HepG2 (cell line): ENCODE measurements around the gene MSX2. TPM values are rescaled to one million over a fixed set of nuclear protein-coding genes. Genes with fewer than 3 reads are reported as not detected.

Experiments
- ATAC-seq: fragments of 200-7000 bp; cut with Tn5 transposase; 3 replicates; pipeline ENCODE4 v1.9.1; 2020; ENCODE audit warnings: mild to moderate bottlenecking, moderate library complexity
- BruUV-seq: library from RNA; stranded (reverse); fragments of 400-500 nt; replicated peaks from 2 replicates; lab custom pipeline; 2021; lab: Mats Ljungman, UMichigan
- CTCF ChIA-PET: fragments of 300-600 bp; formaldehyde crosslinking; extraction: SDS; loops from one replicate; lab custom pipeline; 2021; ENCODE audit warnings: low total read pairs, inconsistent platforms, low intra/inter-chr PET ratio; lab: Yijun Ruan, JAX
- POLR2A ChIA-PET: fragments of 350-600 bp; sonication (Branson Sonifier 250); formaldehyde crosslinking; loops from one replicate; lab custom pipeline; 2020; ENCODE audit warnings: antibody characterized with exemption, inconsistent platforms; lab: Yijun Ruan, JAX
- DNase-seq: peaks from one replicate; pipeline ENCODE4 v3.0.0-alpha.2; 2015; ENCODE audit warnings: low spot score
- FAIRE-seq: peaks from 3 replicates; lab custom pipeline; 2011; peaks lifted over from hg19 to GRCh38; lab: Jason Lieb, UNC
- H2AFZ ChIP-seq: one replicate; pipeline ENCODE4 v1.6.1; 2011; ENCODE audit warnings: low read length, inconsistent platforms
- H3K27ac ChIP-seq: fragments of 300-600 bp; 3 replicates; pipeline ENCODE4 v1.8.0; 2011; ENCODE audit warnings: mixed run types, mild to moderate bottlenecking, mixed read lengths, low read length, inconsistent platforms; ENCODE audit not compliant: insufficient read depth; ENCODE audit errors: extremely low read length
- H3K27me3 ChIP-seq, 2 experiments: fragments of 200-600 bp in 1 of 2; 2 replicates in 1 of 2; 3 replicates in 1 of 2; pipeline versions ENCODE4 v1.6.0 to v1.8.0; 2011; ENCODE audit warnings: low read length in 2 of 2, mild to moderate bottlenecking in 2 of 2, moderate library complexity in 2 of 2, inconsistent platforms in 1 of 2; ENCODE audit not compliant: insufficient read depth in 2 of 2, control insufficient read depth in 1 of 2
- H3K36me3 ChIP-seq, 2 experiments: fragments of 200-600 bp in 1 of 2; replicated peaks in 1 of 2; 2 replicates in 1 of 2; 3 replicates in 1 of 2; pipeline versions ENCODE4 v1.5.1 to v1.8.0; 2011; ENCODE audit warnings: low read length in 2 of 2, inconsistent platforms in 1 of 2; ENCODE audit not compliant: insufficient read depth in 2 of 2, control insufficient read depth in 1 of 2
- H3K4me1 ChIP-seq: 2 replicates; pipeline ENCODE4 v1.5.1; 2012; ENCODE audit warnings: low read length, inconsistent platforms; ENCODE audit not compliant: insufficient read depth
- H3K4me2 ChIP-seq: 2 replicates; pipeline ENCODE4 v1.6.0; 2011; ENCODE audit warnings: low read depth, low read length, inconsistent platforms
- H3K4me3 ChIP-seq, 3 experiments: fragments of 200-600 bp in 1 of 3; sonication (generic), shearing (Covaris generic) in 1 of 3; replicated peaks in 1 of 3; 2 replicates each; pipeline ENCODE4 v1.5.1; 2011 to 2016; ENCODE audit warnings: low read length in 3 of 3, inconsistent platforms in 2 of 3, low read depth in 2 of 3, mild to moderate bottlenecking in 2 of 3, control low read depth in 1 of 3, mixed read lengths in 1 of 3; ENCODE audit not compliant: insufficient read depth in 1 of 3
- H3K79me2 ChIP-seq: one replicate; pipeline ENCODE4 v1.6.1; 2011; ENCODE audit warnings: low read length, inconsistent platforms; ENCODE audit not compliant: insufficient read depth
- H3K9ac ChIP-seq: 2 replicates; pipeline ENCODE4 v1.6.0; 2011; ENCODE audit warnings: mild to moderate bottlenecking, low read depth, low read length, inconsistent platforms; ENCODE audit not compliant: insufficient read depth
- H3K9me3 ChIP-seq: 2 replicates; pipeline ENCODE4 v1.5.1; 2012; ENCODE audit warnings: mild to moderate bottlenecking, low read length
- H4K20me1 ChIP-seq: 2 replicates; pipeline ENCODE4 v1.6.0; 2011; ENCODE audit warnings: inconsistent platforms, mild to moderate bottlenecking, low read length, moderate library complexity; ENCODE audit not compliant: insufficient read depth
- AGO1 ChIP-seq: fragments of 200-400 bp; formaldehyde crosslinking; IDR thresholded peaks from 2 replicates; pipeline ENCODE4 v1.6.1; 2017; ENCODE audit warnings: mild to moderate bottlenecking, low read depth, low read length, moderate library complexity; ENCODE audit not compliant: poor library complexity, severe bottlenecking
- ATF5 ChIP-seq: sonication (generic); formaldehyde crosslinking; IDR thresholded peaks from 2 replicates; pipeline ENCODE4 v1.4.0; 2020; ENCODE audit warnings: mild to moderate bottlenecking, low read depth, missing genetic modification reagents
- CAMTA2 ChIP-seq: sonication (generic); formaldehyde crosslinking; IDR thresholded peaks from 2 replicates; pipeline ENCODE4 v1.4.0; 2020; ENCODE audit warnings: mild to moderate bottlenecking, missing genetic modification reagents, borderline replicate concordance
- ETV5 ChIP-seq: IDR thresholded peaks from 2 replicates; pipeline ENCODE4 v1.6.1; 2018; ENCODE audit warnings: missing biosample characterization, missing genetic modification reagents, inconsistent platforms, borderline replicate concordance
- FOXP4 ChIP-seq: sonication (generic); formaldehyde crosslinking; IDR thresholded peaks from 2 replicates; pipeline ENCODE4 v1.4.0; 2020; ENCODE audit warnings: missing genetic modification reagents
- HCFC1 ChIP-seq: fragments of 150-350 bp; IDR thresholded peaks from 2 replicates; pipeline ENCODE4 v1.6.1; 2014; ENCODE audit warnings: low read depth, low read length
- ISX ChIP-seq: sonication (generic); formaldehyde crosslinking; conservative IDR thresholded peaks from 2 replicates; pipeline ENCODE4 v1.5.0; 2020; ENCODE audit warnings: missing genetic modification reagents
- MATR3 ChIP-seq: sonication (generic); formaldehyde crosslinking; IDR thresholded peaks from 2 replicates; pipeline ENCODE4 v1.4.0; 2020; ENCODE audit warnings: missing genetic modification reagents
- NR2F2 ChIP-seq: IDR thresholded peaks from 2 replicates; pipeline ENCODE4 v1.6.1; 2012; ENCODE audit warnings: low read depth, inconsistent platforms, borderline replicate concordance
- RFX3 ChIP-seq: IDR thresholded peaks from 2 replicates; pipeline ENCODE4 v1.6.1; 2016; ENCODE audit warnings: missing biosample characterization, missing genetic modification reagents
- RFX5 ChIP-seq: IDR thresholded peaks from 2 replicates; pipeline ENCODE4 v1.6.1; 2011; ENCODE audit warnings: low read depth, low read length, improper control_type of control experiment
- SMAD3 ChIP-seq: sonication (generic); formaldehyde crosslinking; IDR thresholded peaks from 2 replicates; pipeline ENCODE4 v1.4.0; 2020; ENCODE audit warnings: missing genetic modification reagents
- SNAI1 ChIP-seq: sonication (generic); formaldehyde crosslinking; IDR thresholded peaks from 2 replicates; pipeline ENCODE4 v1.5.0; 2020; ENCODE audit warnings: mild to moderate bottlenecking, missing genetic modification reagents, borderline replicate concordance
- SRSF1 ChIP-seq: fragments of 200-400 bp; formaldehyde crosslinking; optimal IDR thresholded peaks from 2 replicates; pipeline ENCODE3; 2017; ENCODE audit warnings: mild to moderate bottlenecking, low read depth, low read length, moderate library complexity
- TBP ChIP-seq: sonication (generic); formaldehyde crosslinking; IDR thresholded peaks from 2 replicates; pipeline ENCODE4 v1.5.0; 2020; ENCODE audit warnings: missing genetic modification reagents
- TFAP4 ChIP-seq: sonication (generic); IDR thresholded peaks from 2 replicates; pipeline ENCODE4 v1.6.1; 2016; ENCODE audit warnings: low read depth, borderline replicate concordance
- ZBTB7A ChIP-seq: sonication (generic); formaldehyde crosslinking; IDR thresholded peaks from 2 replicates; pipeline ENCODE4 v1.8.0; 2022; ENCODE audit warnings: mild to moderate bottlenecking, missing genetic modification reagents
- ZC3H13 ChIP-seq: sonication (generic); formaldehyde crosslinking; IDR thresholded peaks from 2 replicates; pipeline ENCODE4 v1.8.1; 2023; ENCODE audit warnings: mild to moderate bottlenecking, missing genetic modification reagents, moderate library complexity
- ZNF17 ChIP-seq: sonication (generic); formaldehyde crosslinking; IDR thresholded peaks from 2 replicates; pipeline ENCODE4 v1.5.0; 2020; ENCODE audit warnings: mild to moderate bottlenecking, missing genetic modification reagents
- ZNF629 ChIP-seq: sonication (generic); formaldehyde crosslinking; conservative IDR thresholded peaks from 2 replicates; pipeline ENCODE4 v1.5.0; 2020; ENCODE audit warnings: missing genetic modification reagents
- ZNF704 ChIP-seq: sonication (generic); formaldehyde crosslinking; IDR thresholded peaks from 2 replicates; pipeline ENCODE4 v1.8.1; 2023; ENCODE audit warnings: mild to moderate bottlenecking, inconsistent platforms, moderate library complexity, missing genetic modification reagents, borderline replicate concordance
- ZNF780A ChIP-seq: sonication (generic); formaldehyde crosslinking; IDR thresholded peaks from 2 replicates; pipeline ENCODE4 v1.8.0; 2022; ENCODE audit warnings: mild to moderate bottlenecking, missing genetic modification reagents, moderate library complexity
- WGBS: methylation state at CpG from one replicate; pipeline ENCODE4 v1.1.6; 2017; ENCODE audit warnings: low lambda C conversion rate; 5-methylcytosine and 5-hydroxymethylcytosine counted together
- in situ Hi-C: cut with HindIII; loops from 2 replicates; pipeline ENCODE4 v1.10.0; 2017; ENCODE audit warnings: low pct_unique_long_range_greater_than_20kb; ENCODE audit not compliant: extremely low pct_ligation_motif_present
- intact Hi-C: fragments of 100-400 bp; cut with micrococcal nuclease; formaldehyde crosslinking; loops from one replicate; pipeline ENCODE4 v1.10.0; 2022; ENCODE audit not compliant: unreplicated experiment
- polyA plus RNA-seq, 8 experiments: library from polyadenylated mRNA; depleted of rRNA in 3 of 8; stranded (reverse) in 7 of 8; unstranded in 1 of 8; fragments of >200 nt; fragmentation: Illumina TruSeq in 4 of 8; extraction: Trizol in 4 of 8; gene quantifications; 2 replicates each; pipeline versions ENCODE4 v1.2.1 to v1.2.3, GENCODE V29; 2011 to 2016; ENCODE audit warnings: low read depth in 4 of 8, missing spikeins in 1 of 8, mixed read lengths in 1 of 8; ENCODE audit not compliant: insufficient read depth in 1 of 8
- total RNA-seq, 5 experiments: library from RNA; depleted of rRNA; stranded (reverse); fragments of >200 nt; fragmentation: Illumina TruSeq; extraction: Trizol; gene quantifications; 2 replicates each; pipeline ENCODE4 v1.2.3, GENCODE V29; 2016; ENCODE audit warnings: low read depth in 1 of 5

MSX2 gene
- total and polyA plus RNA-seq, 2 of the 13 experiments (the other 11 are each of a cell fraction or from before 2014, with no cell fraction given), result not detected

GRCh38 chr5:174775081-174775480 is 50.7 kb downstream of the MSX2 start (continued):
- TF ChIP-seq CAMTA2 (CRISPR knock-in tag), result no peak
- TF ChIP-seq TBP, result no peak
- TF ChIP-seq SNAI1 (CRISPR knock-in tag), result no peak
- no peak for TF ChIP-seq RFX5
- TF ChIP-seq TFAP4, result no peak
- no peak for TF ChIP-seq FOXP4 (CRISPR knock-in tag)
- no peak for TF ChIP-seq ISX (CRISPR knock-in tag)

- Histone ChIP-seq H3K27me3 (peaks cover 0 to 3% of the 10 kb centered on the region in 2 experiments; a peak in 2 of 5 replicates), H3K9me3 (no peaks in the 10 kb centered on the region), H3K36me3 (no peaks in the 10 kb centered on the region), H4K20me1 (no peaks in the 10 kb centered on the region), H3K4me2 (no peak overlapping the region), H3K4me3 (no peak overlapping the region), H3K4me1 (no peaks in the 10 kb centered on the region), H3K9ac (no peak overlapping the region), H3K79me2 (no peaks in the 10 kb centered on the region), H3K27ac (no peak overlapping the region), H2AFZ (no peak overlapping the region)
- 2% methylated on average over 6 of the region's 6 CpGs for WGBS
- no peak for DNase-seq
- ATAC-seq, result no peak
- POLR2A ChIA-PET, result no interaction called here
- intact Hi-C loops (no loop called here), in situ Hi-C loops (no loop called here)
- no TSS peak for BruUV-seq
- CTCF ChIA-PET, result no interaction called here
- no peak for FAIRE-seq
- TF ChIP-seq ZNF17 (CRISPR knock-in tag) (no peak), ETV5 (CRISPR knock-in tag) (no peak), SMAD3 (CRISPR knock-in tag) (no peak), NR2F2 (no peak), HCFC1 (no peak), ZNF780A (CRISPR knock-in tag) (no peak), ZNF704 (CRISPR knock-in tag) (no peak), SRSF1 (no peak), ZC3H13 (CRISPR knock-in tag) (no peak), ZBTB7A (no peak), ATF5 (CRISPR knock-in tag) (no peak), AGO1 (no peak), MATR3 (CRISPR knock-in tag) (no peak), RFX3 (no peak), ZNF629 (CRISPR knock-in tag) (no peak)
Measured at GRCh38 chr5:174777111-174777510, 52.7 kb downstream of the MSX2 start.
